ENCODE measurements around the gene RIPOR2.

Gene RIPOR2

DNA sequence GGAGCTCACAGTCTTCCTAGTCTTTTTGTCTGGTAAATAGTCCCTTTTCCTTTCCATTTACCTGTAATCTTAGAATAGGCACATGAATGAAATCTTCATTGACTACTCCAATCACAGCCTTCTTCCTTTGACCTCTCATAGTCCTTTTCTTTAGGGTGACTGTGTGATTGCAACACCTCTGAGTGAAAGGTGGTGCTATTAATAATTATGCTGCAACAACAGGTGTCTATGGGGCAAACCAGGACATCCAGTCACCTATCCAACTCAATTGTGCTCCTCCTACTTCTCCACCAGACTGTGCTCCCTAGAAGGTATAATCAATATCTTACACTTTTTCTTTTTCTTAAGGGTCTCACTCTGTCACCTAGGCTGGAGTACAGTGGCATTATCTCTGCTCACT lies 29.4 kb downstream of the RIPOR2 start:
- TF ChIP-seq GLIS2 (tag by site-specific recombination; IDR thresholded peaks at IDR 0.05) (no peak), HOXD13 (CRISPR knock-in tag; IDR thresholded peaks at IDR 0.05; ENCODE audit: borderline replicate concordance) (no peak), ZNF707 (tag by site-specific recombination; IDR thresholded peaks at IDR 0.05) (no peak), SCRT2 (tag by site-specific recombination; IDR thresholded peaks at IDR 0.05) (peak; percentile 50; the same call in 1 of the 2 replicates)
- no peaks in the 10 kb centered on the region for H3K9me3 ChIP-seq (ENCODE audit: control insufficient read depth, insufficient read depth, low read depth, low read length)
- H3K36me3 ChIP-seq (ENCODE audit: control insufficient read depth in 2 of 2, insufficient read depth in 1 of 2, low read length in 2 of 2) = no peaks in the 10 kb centered on the region
- H3K4me1 ChIP-seq (ENCODE audit: control insufficient read depth, insufficient read depth, low read length) = peaks cover 14% of the 10 kb centered on the region
- no peak overlapping the region for H3K4me3 ChIP-seq (ENCODE audit: low read depth, low read length)
- POLR2A ChIA-PET = no interaction called here
- no peak overlapping the region for H3K27ac ChIP-seq (ENCODE audit: extremely low read depth, low read depth, low read length)
- CTCF ChIA-PET = interaction anchor here (1.3 to 1.6 kb wide), 2 partner anchors 13 to 27 kb away, joined by 4 to 5 read pairs; no protein-coding TSS in a partner anchor

- Histone ChIP-seq H3K4me3 (ENCODE audit: low read depth, low read length) (no peak overlapping the region), H3K9me3 (ENCODE audit: control insufficient read depth, insufficient read depth, low read depth, low read length) (no peaks in the 10 kb centered on the region), H3K36me3 (ENCODE audit: control insufficient read depth in 2 of 2, insufficient read depth in 1 of 2, low read length in 2 of 2) (no peaks in the 10 kb centered on the region), H3K27ac (ENCODE audit: extremely low read depth, low read depth, low read length) (no peak overlapping the region), H3K4me1 (ENCODE audit: control insufficient read depth, insufficient read depth, low read length) (peaks cover 12% of the 10 kb centered on the region; the same call in 1 of the 2 replicates)
- POLR2A ChIA-PET = interaction anchor here (0.6 to 1.1 kb wide), 2 partner anchors 15 to 50 kb away, joined by 3 to 6 read pairs; no protein-coding TSS in a partner anchor
- no peak for TF ChIP-seq ZNF404 (tag by site-specific recombination; IDR thresholded peaks at IDR 0.05)
- TF ChIP-seq, protein P1, sequence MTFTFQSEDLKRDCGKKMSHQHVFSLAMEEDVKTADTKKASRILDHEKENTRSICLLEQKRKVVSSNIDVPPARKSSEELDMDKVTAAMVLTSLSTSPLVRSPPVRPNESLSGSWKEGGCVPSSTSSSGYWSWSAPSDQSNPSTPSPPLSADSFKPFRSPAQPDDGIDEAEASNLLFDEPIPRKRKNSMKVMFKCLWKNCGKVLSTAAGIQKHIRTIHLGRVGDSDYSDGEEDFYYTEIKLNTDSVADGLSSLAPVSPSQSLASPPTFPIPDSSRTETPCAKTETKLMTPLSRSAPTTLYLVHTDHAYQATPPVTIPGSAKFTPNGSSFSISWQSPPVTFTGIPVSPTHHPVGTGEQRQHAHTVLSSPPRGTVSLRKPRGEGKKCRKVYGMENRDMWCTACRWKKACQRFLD (tag by site-specific recombination; IDR thresholded peaks at IDR 0.05) = no peak
- no peak for TF ChIP-seq ZNF391 (tag by site-specific recombination; IDR thresholded peaks at IDR 0.05; ENCODE audit: borderline replicate concordance, low read depth)
- no peak for TF ChIP-seq ZNF530 (tag by site-specific recombination; IDR thresholded peaks at IDR 0.05; ENCODE audit: low read depth)
- TF ChIP-seq ZNF677 (tag by site-specific recombination; IDR thresholded peaks at IDR 0.05) = no peak
- no peak for TF ChIP-seq IKZF3 (tag by site-specific recombination; IDR thresholded peaks at IDR 0.05)
- no peak for TF ChIP-seq ZNF280D (tag by site-specific recombination; IDR thresholded peaks at IDR 0.05)
- TF ChIP-seq ZFP37 (tag by site-specific recombination; IDR thresholded peaks at IDR 0.05) = no peak
- no peak for TF ChIP-seq YY2 (tag by site-specific recombination; IDR thresholded peaks at IDR 0.05)
- no peak for TF ChIP-seq ZNF341 (tag by site-specific recombination; IDR thresholded peaks at IDR 0.05; ENCODE audit: low read depth)
- no peak for TF ChIP-seq BCL11B (tag by site-specific recombination; IDR thresholded peaks at IDR 0.05; ENCODE audit: low read depth)
- no peak for TF ChIP-seq ZSCAN5A (tag by site-specific recombination; IDR thresholded peaks at IDR 0.05)
- no peak for TF ChIP-seq ZFP69B (tag by site-specific recombination; IDR thresholded peaks at IDR 0.05)
- CTCF ChIA-PET = interaction anchor here (1.3 to 1.7 kb wide), 3 partner anchors 14 to 86 kb away, joined by 4 to 6 read pairs (median 5); no protein-coding TSS in a partner anchor
Measured at GRCh38 chr6:24905483-24905882, 30.3 kb downstream of the RIPOR2 start.

DNA sequence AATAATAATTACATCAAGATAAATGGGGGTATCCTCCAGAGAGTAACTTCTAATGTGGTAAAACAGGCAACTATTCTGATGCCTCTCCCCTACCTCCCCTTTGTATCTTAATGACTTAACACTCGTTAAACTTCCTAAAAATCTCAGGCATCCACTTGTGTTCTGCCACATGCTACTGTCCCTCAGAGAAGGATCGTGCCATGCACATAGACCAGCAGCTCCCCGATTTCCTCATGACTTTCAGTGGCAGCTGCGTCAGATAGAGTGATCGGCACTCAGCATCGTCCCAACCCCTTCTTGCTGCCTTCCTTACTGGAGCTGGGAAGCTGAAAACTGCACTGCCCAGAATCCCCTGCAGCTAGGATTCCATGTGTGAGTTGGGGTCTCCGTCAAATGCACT lies 32.1 kb downstream of the RIPOR2 start:
- Histone ChIP-seq H3K36me3 (ENCODE audit: control insufficient read depth in 2 of 2, insufficient read depth in 1 of 2, low read length in 2 of 2) (no peaks in the 10 kb centered on the region), H3K4me1 (ENCODE audit: control insufficient read depth, insufficient read depth, low read length) (peaks cover 7% of the 10 kb centered on the region; the same call in 1 of the 2 replicates), H3K9me3 (ENCODE audit: control insufficient read depth, insufficient read depth, low read depth, low read length) (no peaks in the 10 kb centered on the region), H3K4me3 (ENCODE audit: low read depth, low read length) (no peak overlapping the region), H3K27ac (ENCODE audit: extremely low read depth, low read depth, low read length) (no peak overlapping the region)
- POLR2A ChIA-PET = no interaction called here
- CTCF ChIA-PET = interaction anchor here (1.2 kb wide), 1 partner anchor 440 kb away, joined by 3 read pairs; no protein-coding TSS in a partner anchor
- TF ChIP-seq KLF16 (tag by site-specific recombination; IDR thresholded peaks at IDR 0.05) (no peak), ZSCAN16 (tag by site-specific recombination; IDR thresholded peaks at IDR 0.05) (no peak)

Data from HEK293 (cell line).